Measurements from ENCODE around the gene CCDC88B.

DNA sequence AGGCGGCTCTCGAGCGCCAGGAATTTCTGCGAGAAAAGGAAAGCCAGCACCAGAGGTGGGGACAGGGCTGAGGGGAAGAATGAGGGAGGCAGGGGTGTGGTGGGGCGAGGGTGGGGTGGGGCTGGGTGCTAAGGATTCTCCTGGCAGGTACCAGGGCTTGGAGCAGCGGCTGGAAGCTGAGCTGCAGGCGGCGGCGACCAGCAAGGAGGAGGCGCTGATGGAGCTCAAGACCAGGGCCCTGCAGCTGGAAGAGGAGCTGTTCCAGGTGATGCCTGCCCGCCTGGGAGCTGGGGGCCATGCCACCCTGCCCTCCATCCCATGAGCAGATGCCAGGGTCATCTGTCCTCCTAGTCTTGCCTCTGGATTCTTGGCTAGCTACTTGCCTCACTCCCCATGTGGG, 9.4 kb downstream of the CCDC88B start:
- TF ChIP-seq RUNX3 (IDR thresholded peaks at IDR 0.05; ENCODE audit: low read length) = no peak
- TF ChIP-seq CHD2 (IDR thresholded peaks at IDR 0.05; ENCODE audit: borderline replicate concordance, low read depth, low read length) = no peak
- no peak for TF ChIP-seq HDAC6 (IDR thresholded peaks at IDR 0.05; ENCODE audit: unreplicated experiment)
- TF ChIP-seq, protein P1, sequence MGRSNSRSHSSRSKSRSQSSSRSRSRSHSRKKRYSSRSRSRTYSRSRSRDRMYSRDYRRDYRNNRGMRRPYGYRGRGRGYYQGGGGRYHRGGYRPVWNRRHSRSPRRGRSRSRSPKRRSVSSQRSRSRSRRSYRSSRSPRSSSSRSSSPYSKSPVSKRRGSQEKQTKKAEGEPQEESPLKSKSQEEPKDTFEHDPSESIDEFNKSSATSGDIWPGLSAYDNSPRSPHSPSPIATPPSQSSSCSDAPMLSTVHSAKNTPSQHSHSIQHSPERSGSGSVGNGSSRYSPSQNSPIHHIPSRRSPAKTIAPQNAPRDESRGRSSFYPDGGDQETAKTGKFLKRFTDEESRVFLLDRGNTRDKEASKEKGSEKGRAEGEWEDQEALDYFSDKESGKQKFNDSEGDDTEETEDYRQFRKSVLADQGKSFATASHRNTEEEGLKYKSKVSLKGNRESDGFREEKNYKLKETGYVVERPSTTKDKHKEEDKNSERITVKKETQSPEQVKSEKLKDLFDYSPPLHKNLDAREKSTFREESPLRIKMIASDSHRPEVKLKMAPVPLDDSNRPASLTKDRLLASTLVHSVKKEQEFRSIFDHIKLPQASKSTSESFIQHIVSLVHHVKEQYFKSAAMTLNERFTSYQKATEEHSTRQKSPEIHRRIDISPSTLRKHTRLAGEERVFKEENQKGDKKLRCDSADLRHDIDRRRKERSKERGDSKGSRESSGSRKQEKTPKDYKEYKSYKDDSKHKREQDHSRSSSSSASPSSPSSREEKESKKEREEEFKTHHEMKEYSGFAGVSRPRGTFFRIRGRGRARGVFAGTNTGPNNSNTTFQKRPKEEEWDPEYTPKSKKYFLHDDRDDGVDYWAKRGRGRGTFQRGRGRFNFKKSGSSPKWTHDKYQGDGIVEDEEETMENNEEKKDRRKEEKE (IDR thresholded peaks at IDR 0.05) = no peak
- no peak for TF ChIP-seq POLR2A (IDR thresholded peaks at IDR 0.05; ENCODE audit: low read depth, low read length)
- TF ChIP-seq, protein P2, sequence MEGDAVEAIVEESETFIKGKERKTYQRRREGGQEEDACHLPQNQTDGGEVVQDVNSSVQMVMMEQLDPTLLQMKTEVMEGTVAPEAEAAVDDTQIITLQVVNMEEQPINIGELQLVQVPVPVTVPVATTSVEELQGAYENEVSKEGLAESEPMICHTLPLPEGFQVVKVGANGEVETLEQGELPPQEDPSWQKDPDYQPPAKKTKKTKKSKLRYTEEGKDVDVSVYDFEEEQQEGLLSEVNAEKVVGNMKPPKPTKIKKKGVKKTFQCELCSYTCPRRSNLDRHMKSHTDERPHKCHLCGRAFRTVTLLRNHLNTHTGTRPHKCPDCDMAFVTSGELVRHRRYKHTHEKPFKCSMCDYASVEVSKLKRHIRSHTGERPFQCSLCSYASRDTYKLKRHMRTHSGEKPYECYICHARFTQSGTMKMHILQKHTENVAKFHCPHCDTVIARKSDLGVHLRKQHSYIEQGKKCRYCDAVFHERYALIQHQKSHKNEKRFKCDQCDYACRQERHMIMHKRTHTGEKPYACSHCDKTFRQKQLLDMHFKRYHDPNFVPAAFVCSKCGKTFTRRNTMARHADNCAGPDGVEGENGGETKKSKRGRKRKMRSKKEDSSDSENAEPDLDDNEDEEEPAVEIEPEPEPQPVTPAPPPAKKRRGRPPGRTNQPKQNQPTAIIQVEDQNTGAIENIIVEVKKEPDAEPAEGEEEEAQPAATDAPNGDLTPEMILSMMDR (IDR thresholded peaks at IDR 0.05 in 2 of 3, conservative IDR thresholded peaks at IDR 0.05 in 1 of 3; ENCODE audit: control insufficient read depth in 2 of 3, extremely low read depth in 1 of 3, insufficient read depth in 1 of 3, low read depth in 3 of 3, low read length in 3 of 3) = no peak
- no peak for TF ChIP-seq YY1 (IDR thresholded peaks at IDR 0.05; ENCODE audit: low read depth, low read length)
- TF ChIP-seq EP300 (IDR thresholded peaks at IDR 0.05; ENCODE audit: borderline replicate concordance in 1 of 2, control insufficient read depth in 1 of 2, low read depth in 2 of 2, low read length in 2 of 2) = no peak
- no peak for TF ChIP-seq ZNF274 (IDR thresholded peaks at IDR 0.05; ENCODE audit: insufficient read depth, insufficient read length)
- TF ChIP-seq NR2C2 (IDR thresholded peaks at IDR 0.05; ENCODE audit: borderline replicate concordance, control insufficient read depth, insufficient read length, low read depth) = no peak
